HL-60/S4 treated with retinoic acid at 250 ng/mL for 4 days and 3 days (cell line): ENCODE data around the gene DDOST.
"Not testable (repeated sequence)": the region's sequence is repeated elsewhere in the genome, so short reads cannot be mapped to it uniquely, and the experiment has no call there.

ENCODE experiments used
- in situ Hi-C: fragments of 300-500 bp; cut with MboI; formaldehyde crosslinking; loops from 2 replicates; pipeline ENCODE4 v1.7.0; 2022; ENCODE audit warnings: low sequenced_read_pairs

Gene DDOST

GRCh38 chr1:20626524-20626923 is 34.6 kb downstream of the DDOST start:
- in situ Hi-C loops: no loop called here

DNA sequence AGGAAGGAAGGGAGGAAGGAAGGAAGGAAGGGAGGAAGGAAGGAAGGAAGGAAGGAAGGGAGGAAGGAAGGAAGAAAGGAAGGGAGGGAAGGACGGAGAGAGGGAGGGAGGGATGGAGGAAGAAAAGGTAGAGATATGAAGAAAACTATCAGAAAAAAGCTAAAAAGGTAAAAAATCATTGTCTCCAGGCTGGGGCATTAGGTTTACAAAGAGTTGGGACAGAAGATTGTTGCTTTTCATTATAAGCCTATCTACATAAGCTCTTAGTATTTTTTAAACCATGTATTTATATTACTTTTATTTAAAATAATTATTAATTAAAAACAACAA is 35.1 kb downstream of the DDOST start:
- in situ Hi-C loops: no loop called here

- in situ Hi-C loops: no loop called here
Measured at GRCh38 chr1:20625176-20626097, 35.7 kb downstream of the DDOST start.

DNA sequence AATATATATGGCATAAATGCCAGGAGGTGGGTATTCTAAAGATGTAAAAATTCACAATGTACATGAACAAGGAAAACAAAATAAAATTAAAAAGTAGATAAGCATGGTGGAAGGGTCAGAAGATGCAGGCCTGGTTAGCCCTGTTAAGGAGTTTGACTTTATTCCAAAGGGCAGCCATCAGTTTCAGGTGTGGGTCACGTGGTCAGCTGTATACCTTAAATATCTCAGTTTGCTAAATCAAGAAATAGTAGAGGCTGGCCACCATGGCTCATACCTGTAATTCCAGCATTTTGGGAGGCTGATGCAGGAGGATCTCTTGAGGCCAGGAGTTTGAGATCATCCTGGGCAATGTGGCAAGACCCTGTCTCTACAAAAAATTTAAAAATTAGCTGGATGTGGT is 36.5 kb downstream of the DDOST start:
- in situ Hi-C loops: no loop called here

- in situ Hi-C loops: no loop called here
Measured at GRCh38 chr1:20621012-20621411, 40.2 kb downstream of the DDOST start.

DNA sequence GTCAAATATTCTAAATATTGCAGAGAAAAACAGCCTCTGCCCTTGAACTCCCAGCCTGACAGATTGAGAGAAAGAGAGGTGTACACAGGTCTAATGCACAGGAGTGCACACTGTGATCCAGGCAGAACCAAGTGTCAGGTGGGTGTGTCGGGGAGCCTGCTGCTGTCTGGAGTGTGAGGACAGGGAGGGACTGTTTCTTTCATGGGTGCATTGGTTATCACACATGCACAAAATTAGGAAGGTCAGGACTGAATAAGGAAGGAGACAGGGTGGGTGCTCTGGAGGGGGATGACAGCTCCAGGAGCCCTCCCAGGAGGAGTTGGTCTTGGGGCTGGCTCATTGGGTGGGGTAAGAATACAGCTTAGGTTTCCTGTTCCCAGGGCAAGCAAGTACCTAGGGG is 41.2 kb downstream of the DDOST start:
- in situ Hi-C loops: no loop called here

DNA sequence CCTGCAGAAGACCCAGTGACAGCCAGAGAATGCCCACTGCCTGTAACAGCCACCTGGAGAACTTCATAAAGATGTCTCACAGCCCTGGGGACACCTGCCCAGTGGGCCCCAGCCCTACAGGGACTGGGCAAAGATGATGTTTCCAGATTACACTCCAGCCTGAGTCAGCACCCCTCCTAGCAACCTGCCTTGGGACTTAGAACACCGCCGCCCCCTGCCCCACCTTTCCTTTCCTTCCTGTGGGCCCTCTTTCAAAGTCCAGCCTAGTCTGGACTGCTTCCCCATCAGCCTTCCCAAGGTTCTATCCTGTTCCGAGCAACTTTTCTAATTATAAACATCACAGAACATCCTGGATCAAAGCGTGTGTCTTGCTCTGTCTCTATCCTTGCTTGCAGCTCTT is 42.6 kb downstream of the DDOST start:
- in situ Hi-C loops: no loop called here

GRCh38 chr1:20616847-20617487 is 44.2 kb downstream of the DDOST start:
- in situ Hi-C loops: no loop called here

GRCh38 chr1:20615946-20616846 is 45.0 kb downstream of the DDOST start:
- in situ Hi-C loops: no loop called here

DNA sequence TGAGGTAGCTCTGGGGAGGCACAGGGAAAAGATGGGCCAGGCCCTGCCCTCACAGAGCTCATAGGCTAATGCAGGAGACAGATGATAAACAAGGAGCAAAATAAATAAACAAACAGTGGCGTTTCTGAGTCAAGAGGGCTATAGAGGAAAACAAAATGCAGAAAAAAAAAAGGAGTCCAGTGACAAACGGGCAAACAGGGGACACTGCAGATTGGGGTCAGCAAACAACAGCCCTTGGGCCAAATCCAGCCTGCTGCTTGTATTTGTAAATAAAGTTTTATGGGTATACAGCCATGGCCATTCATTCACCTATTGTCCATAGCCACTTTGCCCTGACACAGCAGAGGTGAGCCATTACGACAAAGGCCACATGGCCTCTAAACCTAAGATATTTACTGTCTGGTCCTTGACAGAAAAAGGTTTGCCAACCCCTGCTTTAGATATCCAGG is 47.0 kb downstream of the DDOST start:
- in situ Hi-C loops: no loop called here

DNA sequence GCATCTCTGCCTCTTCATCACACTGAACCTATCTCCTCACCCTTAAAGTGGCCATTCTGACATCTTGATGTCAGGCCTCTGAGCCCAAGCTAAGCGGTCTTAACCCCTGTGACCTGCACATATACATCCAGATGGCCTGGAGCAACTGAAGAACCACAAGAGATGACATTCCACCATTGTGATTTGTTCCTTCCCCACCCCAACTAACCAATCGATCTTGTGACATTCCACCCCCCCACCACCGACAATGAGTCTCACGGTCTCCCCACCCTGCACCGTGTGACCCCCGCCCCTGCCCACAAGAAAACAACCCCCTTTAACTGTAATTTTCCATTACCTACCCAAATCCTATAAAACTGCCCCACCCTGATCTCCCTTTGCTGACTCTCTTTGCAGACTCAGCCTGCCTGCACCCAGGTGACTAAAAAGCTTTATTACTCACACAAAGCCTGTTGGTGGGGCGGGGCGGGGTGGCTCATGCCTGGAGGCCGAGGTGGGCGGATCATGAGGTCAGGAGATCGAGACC is 48.9 kb downstream of the DDOST start:
- in situ Hi-C loops: no loop called here

- in situ Hi-C loops: no loop called here
Measured at GRCh38 chr1:20611652-20612051, 49.5 kb downstream of the DDOST start.

GRCh38 chr1:20610970-20611369 is 50.2 kb downstream of the DDOST start:
- in situ Hi-C loops: no loop called here

DNA sequence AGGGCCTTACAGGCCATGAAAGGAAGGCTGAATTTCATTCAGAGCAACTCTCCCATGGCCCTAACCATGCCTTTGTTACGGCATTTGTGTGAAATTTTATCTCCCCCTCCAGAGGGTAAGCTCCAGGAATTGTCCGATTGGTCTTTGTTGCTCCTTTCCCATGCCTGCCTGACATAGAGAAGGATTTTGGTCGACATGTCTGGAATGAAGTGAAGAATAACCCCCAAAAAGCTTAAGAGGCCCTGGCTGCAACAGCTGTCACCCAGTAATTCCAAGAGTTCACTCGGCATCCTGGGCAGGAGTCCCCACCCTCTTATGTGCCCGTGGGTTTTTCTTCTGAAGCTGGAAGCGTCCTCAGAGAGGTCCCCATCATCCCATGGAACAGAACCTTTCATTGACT is 51.6 kb downstream of the DDOST start:
- in situ Hi-C loops: no loop called here

GRCh38 chr1:20606801-20607570 is 54.2 kb downstream of the DDOST start:
- in situ Hi-C loops: not testable (repeated sequence)

GRCh38 chr1:20604678-20605077 is 56.5 kb downstream of the DDOST start:
- in situ Hi-C loops: no loop called here

- in situ Hi-C loops: no loop called here
Measured at GRCh38 chr1:20603504-20604464, 57.4 kb downstream of the DDOST start.

DNA sequence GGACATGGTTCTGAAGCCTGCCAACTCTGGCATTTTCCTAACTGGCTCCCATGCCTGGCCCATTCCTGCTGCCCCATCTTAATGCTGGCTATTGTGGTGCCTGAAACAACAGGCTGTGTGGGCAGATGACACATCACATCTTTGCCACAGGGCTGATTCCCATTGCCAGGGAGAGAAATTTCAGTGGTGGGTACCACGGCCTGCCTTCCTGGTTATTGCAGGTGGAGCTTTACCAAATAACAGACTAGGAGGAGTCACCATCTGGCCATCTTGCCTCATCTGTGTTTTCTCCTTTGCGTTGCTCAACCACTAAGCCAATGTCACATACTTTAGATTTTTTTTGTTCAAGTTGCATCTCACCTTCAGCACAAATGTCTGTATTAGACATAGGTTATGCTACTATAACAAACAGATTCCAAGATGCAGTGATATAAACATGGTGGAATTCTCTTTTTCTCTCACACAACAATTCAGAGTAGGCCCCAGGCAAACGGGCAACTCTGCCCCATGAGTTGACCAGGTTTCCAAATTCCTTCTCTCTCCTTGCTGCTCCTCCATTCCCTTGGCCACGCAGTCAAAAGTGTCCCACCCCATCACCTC is 58.2 kb downstream of the DDOST start:
- in situ Hi-C loops: no loop called here
